HCT116 (cell line): ENCODE results near the gene UBE2E1. TPM values are rescaled to one million over a fixed set of nuclear protein-coding genes. Genes with fewer than 3 reads are reported as not detected.
A peak's percentile ranks its signal among the peaks of the same experiment; 100 is the strongest.

Experiments
- ATAC-seq: fragments of 200-7000 bp; cut with Tn5 transposase; 2 replicates; pipeline ENCODE4 v1.9.1; 2020; ENCODE audit warnings: mild to moderate bottlenecking, moderate library complexity
- BruUV-seq: library from RNA; stranded (reverse); fragments of 400-500 nt; replicated peaks from 2 replicates; lab custom pipeline; 2021; lab: Mats Ljungman, UMichigan
- CTCF ChIA-PET: fragments of 300-600 bp; sonication (Branson Sonifier 250); formaldehyde crosslinking; loops from one replicate; lab custom pipeline; 2021; ENCODE audit warnings: antibody characterized with exemption; lab: Charles Lee
- POLR2A ChIA-PET: fragments of 300-600, 350-600 bp; sonication (Branson Sonifier 250); formaldehyde crosslinking; loops from one replicate; lab custom pipeline; 2021; ENCODE audit warnings: antibody characterized with exemption; lab: Charles Lee
- RAD21 ChIA-PET, 2 experiments: fragments of 300-600 bp; sonication (Branson Sonifier 250); formaldehyde crosslinking; loops; one replicate each; lab custom pipeline; 2023; ENCODE audit warnings: low total read pairs in 2 of 2; ENCODE audit not compliant: uncharacterized antibody in 2 of 2, unreplicated experiment in 2 of 2, low non-redundant PET in 1 of 2; lab: Charles Lee
- DNase-seq: peaks from one replicate; pipeline ENCODE4 v3.0.0-alpha.2; 2010; ENCODE audit warnings: low read depth, low spot score
- H2AFZ ChIP-seq: fragments of 200-600 bp; shearing (Covaris generic), sonication (generic); 2 replicates; pipeline ENCODE4 v1.6.1; 2017; ENCODE audit warnings: low read depth, mixed run types, mixed read lengths, antibody characterized with exemption, low read length; ENCODE audit not compliant: poor library complexity, severe bottlenecking
- H3K27ac ChIP-seq: 2 replicates; pipeline ENCODE4 v1.5.1; 2012; ENCODE audit warnings: low read depth, low read length
- H3K27me3 ChIP-seq: fragments of 200-600 bp; sonication (generic); 2 replicates; pipeline ENCODE4 v1.6.1; 2016; ENCODE audit warnings: mixed run types, low read length, mixed read lengths; ENCODE audit not compliant: insufficient read depth
- H3K36me3 ChIP-seq, 2 experiments: fragments of 200-500 bp in 1 of 2; fragments of 200-600 bp in 1 of 2; sonication (Bioruptor generic) in 1 of 2; sonication (generic) in 1 of 2; 2 replicates each; pipeline versions ENCODE4 v1.5.1 to v1.6.1; 2014 to 2016; ENCODE audit warnings: low read length in 2 of 2, inconsistent platforms in 1 of 2, mixed read lengths in 1 of 2, mixed run types in 1 of 2; ENCODE audit not compliant: insufficient read depth in 2 of 2, control insufficient read depth in 1 of 2
- H3K4me1 ChIP-seq, 2 experiments: fragments of 200-600 bp in 1 of 2; sonication (generic) in 1 of 2; 2 replicates each; pipeline versions ENCODE4 v1.5.1 to v1.6.1; 2012 to 2017; ENCODE audit warnings: low read length in 2 of 2, inconsistent platforms in 1 of 2, mild to moderate bottlenecking in 1 of 2, mixed read lengths in 1 of 2, mixed run types in 1 of 2, moderate library complexity in 1 of 2; ENCODE audit not compliant: insufficient read depth in 2 of 2, control insufficient read depth in 1 of 2
- H3K4me2 ChIP-seq: fragments of 200-600 bp; sonication (generic); 2 replicates; pipeline ENCODE4 v1.6.1; 2017; ENCODE audit warnings: mixed run types, low read length, mixed read lengths
- H3K4me3 ChIP-seq, 2 experiments: fragments of 200-600 bp in 1 of 2; sonication (generic) in 1 of 2; replicated peaks in 1 of 2; 2 replicates each; pipeline ENCODE4 v1.5.1; 2011 to 2016; ENCODE audit warnings: low read length in 2 of 2, control low read depth in 1 of 2, low read depth in 1 of 2, mild to moderate bottlenecking in 1 of 2, mixed read lengths in 1 of 2, mixed run types in 1 of 2
- H3K79me2 ChIP-seq: fragments of 200-600 bp; sonication (generic); 2 replicates; pipeline ENCODE4 v1.6.1; 2017; ENCODE audit warnings: mild to moderate bottlenecking, mixed run types, low read length, moderate library complexity, mixed read lengths; ENCODE audit not compliant: insufficient read depth
- H3K9ac ChIP-seq: fragments of 200-600 bp; sonication (generic); 2 replicates; pipeline ENCODE4 v1.6.1; 2016; ENCODE audit warnings: low read length, mixed read lengths
- H3K9me2 ChIP-seq: fragments of 200-600 bp; sonication (generic), shearing (Covaris generic); 2 replicates; pipeline ENCODE4 v1.6.1; 2017; ENCODE audit warnings: mixed run types, mild to moderate bottlenecking, moderate library complexity; ENCODE audit not compliant: insufficient read depth
- H3K9me3 ChIP-seq, 2 experiments: fragments of 200-500 bp in 1 of 2; fragments of 200-600 bp in 1 of 2; sonication (Bioruptor generic) in 1 of 2; sonication (generic) in 1 of 2; 2 replicates each; pipeline ENCODE4 v1.6.1; 2014 to 2017; ENCODE audit warnings: low read length in 2 of 2, mixed read lengths in 2 of 2, inconsistent platforms in 1 of 2, low read depth in 1 of 2, mild to moderate bottlenecking in 1 of 2, mixed run types in 1 of 2, moderate library complexity in 1 of 2; ENCODE audit not compliant: control insufficient read depth in 1 of 2, insufficient read depth in 1 of 2
- H4K20me1 ChIP-seq: fragments of 200-600 bp; sonication (generic), shearing (Covaris generic); 2 replicates; pipeline ENCODE4 v1.6.1; 2017; ENCODE audit warnings: mixed run types, mild to moderate bottlenecking, moderate library complexity; ENCODE audit not compliant: insufficient read depth
- ATF3 ChIP-seq: IDR thresholded peaks from 2 replicates; pipeline ENCODE4 v1.6.1; 2012
- CBX3 ChIP-seq: IDR thresholded peaks from 2 replicates; pipeline ENCODE4 v1.6.1; 2012; ENCODE audit warnings: low read depth
- CTCF ChIP-seq, 3 experiments: fragments of 200-600 bp in 1 of 3; sonication (generic) in 1 of 3; IDR thresholded peaks in 2 of 3; conservative IDR thresholded peaks in 1 of 3; 2 replicates each; pipeline ENCODE4 v1.5.1; 2012 to 2017; ENCODE audit warnings: low read depth in 2 of 3, low read length in 2 of 3, antibody characterized with exemption in 1 of 3, borderline replicate concordance in 1 of 3, control low read depth in 1 of 3, mild to moderate bottlenecking in 1 of 3, mixed read lengths in 1 of 3, mixed run types in 1 of 3, moderate library complexity in 1 of 3; ENCODE audit not compliant: insufficient read depth in 1 of 3
- EGR1 ChIP-seq: IDR thresholded peaks from 2 replicates; pipeline ENCODE4 v1.6.1; 2012; ENCODE audit warnings: low read depth
- ELF1 ChIP-seq: IDR thresholded peaks from 2 replicates; pipeline ENCODE4 v1.6.1; 2012; ENCODE audit warnings: low read depth, borderline replicate concordance
- EZH2 ChIP-seq: fragments of 200-600 bp; sonication (generic); IDR thresholded peaks from 2 replicates; pipeline ENCODE4 v1.6.1; 2017; ENCODE audit warnings: antibody characterized with exemption, mixed run types
- EZH2phosphoT487 ChIP-seq: fragments of 200-600 bp; IDR thresholded peaks from 2 replicates; pipeline ENCODE4 v1.6.1; 2018; ENCODE audit warnings: antibody characterized with exemption, borderline replicate concordance
- FOSL1 ChIP-seq: IDR thresholded peaks from 2 replicates; pipeline ENCODE4 v1.6.1; 2012; ENCODE audit warnings: low read depth
- JUND ChIP-seq: IDR thresholded peaks from 2 replicates; pipeline ENCODE4 v1.6.1; 2012
- POLR2A ChIP-seq: IDR thresholded peaks from 2 replicates; pipeline ENCODE4 v1.7.0; 2011; ENCODE audit warnings: borderline replicate concordance; ENCODE audit not compliant: insufficient read depth, insufficient read length; ENCODE audit errors: extremely low read depth
- RAD21 ChIP-seq: IDR thresholded peaks from 2 replicates; pipeline ENCODE4 v1.6.1; 2012; ENCODE audit warnings: low read depth, mild to moderate bottlenecking
- YY1 ChIP-seq: IDR thresholded peaks from 2 replicates; pipeline ENCODE4 v1.6.1; 2011; ENCODE audit warnings: low read length, low read depth, moderate library complexity, mild to moderate bottlenecking; ENCODE audit not compliant: insufficient replicate concordance; ENCODE audit errors: extremely low read depth
- ZFX ChIP-seq: fragments of 450-650 bp; IDR thresholded peaks from 2 replicates; pipeline ENCODE4 v1.6.1; 2017
- ZNF274 ChIP-seq: fragments of 200-500 bp; sonication (Bioruptor generic); IDR thresholded peaks from 2 replicates; pipeline ENCODE4 v1.6.1; 2014; ENCODE audit warnings: mild to moderate bottlenecking, low read depth, low read length, inconsistent platforms
- intact Hi-C: fragments of 100-400 bp; cut with micrococcal nuclease; formaldehyde crosslinking; loops from 2 replicates; pipeline ENCODE4 v1.10.0; 2022
- total RNA-seq: library from RNA; stranded (reverse); gene quantifications from one replicate; pipeline ENCODE4 v1.2.1, GENCODE V29; 2021; ENCODE audit not compliant: unreplicated experiment

The UBE2E1 gene
- total RNA-seq, 1 experiment from 2014 or later = 75.1 TPM

GRCh38 chr3:23875113-23875725, 69.5 kb downstream of the UBE2E1 start:
- ChIA-PET POLR2A (no interaction called here), RAD21 (no interaction called here), CTCF (no interaction called here)
- H3K4me3 ChIP-seq = no peak overlapping the region
- H4K20me1 ChIP-seq = peaks cover 4% of the 10 kb centered on the region; the same call in 1 of the 2 replicates
- no TSS peak for BruUV-seq
- no peaks in the 10 kb centered on the region for H3K9me3 ChIP-seq
- no peak for TF ChIP-seq CBX3
- TF ChIP-seq RAD21 = peak; percentile 35
- TF ChIP-seq, all 23 proteins: peak for 1
- H3K79me2 ChIP-seq = peaks cover 26% of the 10 kb centered on the region
- no peaks in the 10 kb centered on the region for H3K9me2 ChIP-seq
- H3K27me3 ChIP-seq = no peaks in the 10 kb centered on the region
- ATAC-seq = no peak; the same call in 1 of the 2 replicates
- H3K36me3 ChIP-seq = no peaks in the 10 kb centered on the region
- H3K27ac ChIP-seq = no peak overlapping the region
- no peak for DNase-seq
- no peak overlapping the region for H3K9ac ChIP-seq
- H3K4me1 ChIP-seq = no peaks in the 10 kb centered on the region
- no peak overlapping the region for H2AFZ ChIP-seq
- H3K4me2 ChIP-seq = no peak overlapping the region
- intact Hi-C loops = no loop called here

GRCh38 chr3:23876923-23877322, 71.2 kb downstream of the UBE2E1 start:
- H3K27me3 ChIP-seq = no peaks in the 10 kb centered on the region
- ATAC-seq (no peak), DNase-seq (no peak)
- TF ChIP-seq RAD21 = no peak
- no peak for TF ChIP-seq EZH2phosphoT487
- TF ChIP-seq JUND = no peak
- no peak for TF ChIP-seq EZH2
- no peak for TF ChIP-seq POLR2A
- no peak for TF ChIP-seq CTCF (IDR thresholded peaks at IDR 0.05 in 2 of 3, conservative IDR thresholded peaks at IDR 0.05 in 1 of 3; ENCODE audit: borderline replicate concordance in 1 of 3, insufficient read depth in 1 of 3, low read depth in 2 of 3, low read length in 2 of 3)
- no peak for TF ChIP-seq ATF3
- TF ChIP-seq FOSL1 = no peak
- no peak for TF ChIP-seq EGR1
- no peak for TF ChIP-seq ELF1
- no peak for TF ChIP-seq ZNF274
- TF ChIP-seq ZFX = no peak
- TF ChIP-seq YY1 = no peak
- ChIA-PET CTCF (interaction anchor here (0.9 kb wide), 1 partner anchor 12 kb away, joined by 3 read pairs; no protein-coding TSS in a partner anchor), POLR2A (no interaction called here), RAD21 (no interaction called here)
- no peak overlapping the region for H3K4me2 ChIP-seq
- no TSS peak for BruUV-seq
- H3K4me3 ChIP-seq = no peak overlapping the region
- H3K79me2 ChIP-seq = peaks cover 24% of the 10 kb centered on the region
- no peaks in the 10 kb centered on the region for H3K36me3 ChIP-seq
- H3K9me3 ChIP-seq = no peaks in the 10 kb centered on the region
- peaks cover 4% of the 10 kb centered on the region; the same call in 1 of the 2 replicates for H4K20me1 ChIP-seq
- no peaks in the 10 kb centered on the region for H3K9me2 ChIP-seq
- intact Hi-C loops = no loop called here
- H3K4me1 ChIP-seq = no peaks in the 10 kb centered on the region
- H3K9ac ChIP-seq = no peak overlapping the region
- H3K27ac ChIP-seq = no peak overlapping the region
- H2AFZ ChIP-seq = no peak overlapping the region
